ENCODE data around the gene SLC7A9.

Gene SLC7A9

GRCh38 chr19:32816555-32817099 lies 52.9 kb downstream of the SLC7A9 start:
- Histone ChIP-seq H3K4me1 (no peaks in the 10 kb centered on the region), H3K4me2 (ENCODE audit: low read length) (no peak overlapping the region), H3K36me3 (ENCODE audit: control insufficient read depth, insufficient read depth, low read length) (no peaks in the 10 kb centered on the region), H3K79me2 (no peaks in the 10 kb centered on the region), H3K4me3 (ENCODE audit: low read depth, low read length) (no peak overlapping the region), H3K9ac (no peak overlapping the region), H2AFZ (no peak overlapping the region), H3K27me3 (ENCODE audit: control insufficient read depth, insufficient read depth, low read length) (no peaks in the 10 kb centered on the region), H3K27ac (no peak overlapping the region), H3K9me3 (ENCODE audit: control insufficient read depth, low read length) (no peaks in the 10 kb centered on the region)
- TF ChIP-seq CTCF (IDR thresholded peaks at IDR 0.05) = no peak

- Histone ChIP-seq H3K9ac (no peak overlapping the region), H3K4me2 (ENCODE audit: low read length) (no peak overlapping the region), H3K79me2 (no peaks in the 10 kb centered on the region), H3K27me3 (ENCODE audit: control insufficient read depth, insufficient read depth, low read length) (no peaks in the 10 kb centered on the region), H3K4me1 (no peaks in the 10 kb centered on the region), H3K9me3 (ENCODE audit: control insufficient read depth, low read length) (no peaks in the 10 kb centered on the region), H3K27ac (no peak overlapping the region), H2AFZ (no peak overlapping the region), H3K4me3 (ENCODE audit: low read depth, low read length) (no peak overlapping the region), H3K36me3 (ENCODE audit: control insufficient read depth, insufficient read depth, low read length) (no peaks in the 10 kb centered on the region)
- TF ChIP-seq CTCF (IDR thresholded peaks at IDR 0.05) = no peak
Observed at GRCh38 chr19:32814624-32815023, 54.9 kb downstream of the SLC7A9 start.

- Histone ChIP-seq H3K27me3 (ENCODE audit: control insufficient read depth, insufficient read depth, low read length) (no peaks in the 10 kb centered on the region), H3K4me2 (ENCODE audit: low read length) (no peak overlapping the region), H3K27ac (no peak overlapping the region), H3K4me1 (no peaks in the 10 kb centered on the region), H2AFZ (no peak overlapping the region), H3K4me3 (ENCODE audit: low read depth, low read length) (no peak overlapping the region), H3K9me3 (ENCODE audit: control insufficient read depth, low read length) (no peaks in the 10 kb centered on the region), H3K79me2 (no peaks in the 10 kb centered on the region), H3K9ac (no peak overlapping the region), H3K36me3 (ENCODE audit: control insufficient read depth, insufficient read depth, low read length) (no peaks in the 10 kb centered on the region)
- TF ChIP-seq CTCF (IDR thresholded peaks at IDR 0.05) = no peak
Observed at GRCh38 chr19:32813862-32814425, 55.6 kb downstream of the SLC7A9 start.

GRCh38 chr19:32812571-32812970 lies 57.0 kb downstream of the SLC7A9 start:
- H3K36me3 ChIP-seq (ENCODE audit: control insufficient read depth, insufficient read depth, low read length) = no peaks in the 10 kb centered on the region
- H3K4me1 ChIP-seq = no peaks in the 10 kb centered on the region
- H3K79me2 ChIP-seq = no peaks in the 10 kb centered on the region
- no peak overlapping the region for H2AFZ ChIP-seq
- H3K9me3 ChIP-seq (ENCODE audit: control insufficient read depth, low read length) = no peaks in the 10 kb centered on the region
- H3K27ac ChIP-seq = no peak overlapping the region
- no peaks in the 10 kb centered on the region for H3K27me3 ChIP-seq (ENCODE audit: control insufficient read depth, insufficient read depth, low read length)
- no peak overlapping the region for H3K4me2 ChIP-seq (ENCODE audit: low read length)
- no peak overlapping the region for H3K4me3 ChIP-seq (ENCODE audit: low read depth, low read length)
- no peak overlapping the region for H3K9ac ChIP-seq
- TF ChIP-seq CTCF (IDR thresholded peaks at IDR 0.05) = no peak

- H3K9ac ChIP-seq = no peak overlapping the region
- H3K27me3 ChIP-seq (ENCODE audit: control insufficient read depth, insufficient read depth, low read length) = no peaks in the 10 kb centered on the region
- no peaks in the 10 kb centered on the region for H3K9me3 ChIP-seq (ENCODE audit: control insufficient read depth, low read length)
- no peak overlapping the region for H3K27ac ChIP-seq
- TF ChIP-seq CTCF (IDR thresholded peaks at IDR 0.05) = no peak
- no peaks in the 10 kb centered on the region for H3K79me2 ChIP-seq
- no peak overlapping the region for H3K4me2 ChIP-seq (ENCODE audit: low read length)
- H3K36me3 ChIP-seq (ENCODE audit: control insufficient read depth, insufficient read depth, low read length) = no peaks in the 10 kb centered on the region
- no peak overlapping the region for H3K4me3 ChIP-seq (ENCODE audit: low read depth, low read length)
- no peak overlapping the region for H2AFZ ChIP-seq
- no peaks in the 10 kb centered on the region for H3K4me1 ChIP-seq
Observed at GRCh38 chr19:32812036-32812435, 57.5 kb downstream of the SLC7A9 start.
